ENCODE results near the gene RBM6. TPM values are rescaled to one million over a fixed set of nuclear protein-coding genes. Genes with fewer than 3 reads are reported as not detected.
A peak's percentile ranks its signal among the peaks of the same experiment; 100 is the strongest.

Gene RBM6
- total and polyA plus RNA-seq, 2 experiments from 2014 or later = 31.8 to 53.7 TPM

- H3K9ac ChIP-seq = no peak overlapping the region
- no peaks in the 10 kb centered on the region for H3K9me3 ChIP-seq (ENCODE audit: low read depth)
- H3K4me1 ChIP-seq (ENCODE audit: insufficient read depth) = peaks cover 10% of the 10 kb centered on the region; the same call in 1 of the 2 replicates
- in situ Hi-C loops (cut with MboI) = no loop called here
- H3K4me3 ChIP-seq = no peak overlapping the region
- H4K20me1 ChIP-seq (ENCODE audit: insufficient read depth) = peaks cover 3% of the 10 kb centered on the region; the same call in 1 of the 2 replicates
- no peak overlapping the region for H3K27ac ChIP-seq
- H3K9me2 ChIP-seq (ENCODE audit: insufficient read depth) = no peaks in the 10 kb centered on the region
- no peaks in the 10 kb centered on the region for H3K27me3 ChIP-seq (replicated peaks; ENCODE audit: insufficient read depth)
- no peak for DNase-seq
- WGBS, 2 experiments (ENCODE audit: low coverage in 1 of 2, low lambda C conversion rate in 2 of 2, missing lambda C conversion rate in 2 of 2) = 80 to 86% methylated on average over 2 to 3 of the region's 3 CpGs
- TF ChIP-seq EZH2phosphoT487 (IDR thresholded peaks at IDR 0.05; ENCODE audit: insufficient read depth, low read depth) = no peak
- no peak for TF ChIP-seq EZH2 (IDR thresholded peaks at IDR 0.05; ENCODE audit: insufficient read depth, poor library complexity, severe bottlenecking)
- no peak overlapping the region for H2AFZ ChIP-seq
- H3K36me3 ChIP-seq (ENCODE audit: low read depth) = no peaks in the 10 kb centered on the region
- no peak overlapping the region for H3K4me2 ChIP-seq (ENCODE audit: unreplicated experiment)
- H3K79me2 ChIP-seq (ENCODE audit: insufficient read depth) = peaks cover 100% of the 10 kb centered on the region
- no peaks in the 10 kb centered on the region; the same call in 1 of the 2 replicates for H3F3A ChIP-seq (ENCODE audit: insufficient read depth)
Observed at GRCh38 chr3:49955636-49956035, 15.7 kb downstream of the RBM6 start.

- peaks cover under 1% of the 10 kb centered on the region; the same call in 1 of the 2 replicates for H3K4me1 ChIP-seq (ENCODE audit: insufficient read depth)
- H3K79me2 ChIP-seq (ENCODE audit: insufficient read depth) = peaks cover 97% of the 10 kb centered on the region
- no peak for TF ChIP-seq EZH2phosphoT487 (IDR thresholded peaks at IDR 0.05; ENCODE audit: insufficient read depth, low read depth)
- no peak for TF ChIP-seq EZH2 (IDR thresholded peaks at IDR 0.05; ENCODE audit: insufficient read depth, poor library complexity, severe bottlenecking)
- no peak overlapping the region for H3K4me3 ChIP-seq
- no peaks in the 10 kb centered on the region for H3K9me3 ChIP-seq (ENCODE audit: low read depth)
- H4K20me1 ChIP-seq (ENCODE audit: insufficient read depth) = no peaks in the 10 kb centered on the region; the same call in 1 of the 2 replicates
- no peak overlapping the region for H3K27ac ChIP-seq
- 78 to 95% methylated on average over 1 of the region's 1 CpG for WGBS, 2 experiments (ENCODE audit: low coverage in 1 of 2, low lambda C conversion rate in 2 of 2, missing lambda C conversion rate in 2 of 2)
- no peak overlapping the region for H2AFZ ChIP-seq
- H3F3A ChIP-seq (ENCODE audit: insufficient read depth) = peaks cover 3% of the 10 kb centered on the region; the same call in 1 of the 2 replicates
- in situ Hi-C loops (cut with MboI) = no loop called here
- H3K27me3 ChIP-seq (replicated peaks; ENCODE audit: insufficient read depth) = no peaks in the 10 kb centered on the region
- no peak overlapping the region for H3K9ac ChIP-seq
- no peak overlapping the region for H3K4me2 ChIP-seq (ENCODE audit: unreplicated experiment)
- H3K36me3 ChIP-seq (ENCODE audit: low read depth) = peaks cover 21% of the 10 kb centered on the region
- DNase-seq = no peak
- no peaks in the 10 kb centered on the region for H3K9me2 ChIP-seq (ENCODE audit: insufficient read depth)
Observed at GRCh38 chr3:49966233-49966942, 26.4 kb downstream of the RBM6 start.

DNA sequence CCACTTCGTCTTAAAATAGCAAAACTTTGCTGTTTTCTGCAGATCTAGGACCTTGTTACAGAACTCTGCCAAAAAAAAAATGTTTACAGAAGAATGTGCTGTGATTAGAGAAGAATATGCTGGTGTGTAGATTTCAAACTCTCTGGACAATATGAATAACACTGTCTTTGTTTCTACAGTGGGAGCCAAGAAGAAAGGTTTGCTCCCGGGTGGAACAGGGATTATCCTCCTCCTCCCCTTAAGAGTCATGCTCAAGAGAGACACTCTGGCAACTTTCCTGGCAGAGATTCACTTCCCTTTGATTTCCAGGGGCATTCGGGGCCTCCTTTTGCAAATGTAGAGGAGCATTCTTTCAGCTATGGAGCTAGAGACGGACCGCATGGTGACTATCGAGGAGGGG, 27.3 kb downstream of the RBM6 start:
- no peak overlapping the region for H2AFZ ChIP-seq
- peaks cover 12% of the 10 kb centered on the region; the same call in 1 of the 2 replicates for H3F3A ChIP-seq (ENCODE audit: insufficient read depth)
- H3K27me3 ChIP-seq (replicated peaks; ENCODE audit: insufficient read depth) = no peaks in the 10 kb centered on the region
- H3K9me2 ChIP-seq (ENCODE audit: insufficient read depth) = no peaks in the 10 kb centered on the region
- H3K4me3 ChIP-seq = no peak overlapping the region
- in situ Hi-C loops (cut with MboI) = no loop called here
- H3K4me1 ChIP-seq (ENCODE audit: insufficient read depth) = peaks cover 10% of the 10 kb centered on the region; the same call in 1 of the 2 replicates
- peaks cover 88% of the 10 kb centered on the region for H3K79me2 ChIP-seq (ENCODE audit: insufficient read depth)
- H3K27ac ChIP-seq = no peak overlapping the region
- TF ChIP-seq EZH2phosphoT487 (IDR thresholded peaks at IDR 0.05; ENCODE audit: insufficient read depth, low read depth) (no peak), EZH2 (IDR thresholded peaks at IDR 0.05; ENCODE audit: insufficient read depth, poor library complexity, severe bottlenecking) (no peak)
- peak; percentile 21 for DNase-seq
- H3K4me2 ChIP-seq (ENCODE audit: unreplicated experiment) = no peak overlapping the region
- no peak overlapping the region for H3K9ac ChIP-seq
- no peaks in the 10 kb centered on the region; the same call in 1 of the 2 replicates for H4K20me1 ChIP-seq (ENCODE audit: insufficient read depth)
- whole genome bisulfite sequencing, 2 experiments (ENCODE audit: low coverage in 1 of 2, low lambda C conversion rate in 2 of 2, missing lambda C conversion rate in 2 of 2) = 76 to 80% methylated on average over 6 of the region's 6 CpGs
- peaks cover 20% of the 10 kb centered on the region for H3K36me3 ChIP-seq (ENCODE audit: low read depth)
- H3K9me3 ChIP-seq (ENCODE audit: low read depth) = no peaks in the 10 kb centered on the region

- Histone ChIP-seq H3K4me3 (no peak overlapping the region), H3K9ac (no peak overlapping the region), H3K9me3 (ENCODE audit: low read depth) (no peaks in the 10 kb centered on the region), H4K20me1 (ENCODE audit: insufficient read depth) (no peaks in the 10 kb centered on the region; the same call in 1 of the 2 replicates), H3K4me1 (ENCODE audit: insufficient read depth) (peaks cover 19% of the 10 kb centered on the region), H3K27me3 (replicated peaks; ENCODE audit: insufficient read depth) (no peaks in the 10 kb centered on the region), H3K36me3 (ENCODE audit: low read depth) (peaks cover 15% of the 10 kb centered on the region; the same call in 1 of the 2 replicates), H3K9me2 (ENCODE audit: insufficient read depth) (no peaks in the 10 kb centered on the region), H3K79me2 (ENCODE audit: insufficient read depth) (peaks cover 77% of the 10 kb centered on the region), H3K27ac (no peak overlapping the region), H3K4me2 (ENCODE audit: unreplicated experiment) (no peak overlapping the region), H2AFZ (no peak overlapping the region), H3F3A (ENCODE audit: insufficient read depth) (peaks cover 18% of the 10 kb centered on the region; the same call in 1 of the 2 replicates)
- no peak for DNase-seq
- in situ Hi-C loops (cut with MboI) = no loop called here
- 70% methylated on average over 8 of the region's 8 CpGs for WGBS, 2 experiments (ENCODE audit: low coverage in 1 of 2, low lambda C conversion rate in 2 of 2, missing lambda C conversion rate in 2 of 2)
- TF ChIP-seq EZH2 (IDR thresholded peaks at IDR 0.05; ENCODE audit: insufficient read depth, poor library complexity, severe bottlenecking) (no peak), EZH2phosphoT487 (IDR thresholded peaks at IDR 0.05; ENCODE audit: insufficient read depth, low read depth) (no peak)
Observed at GRCh38 chr3:49968346-49968745, 28.4 kb downstream of the RBM6 start.

Data from GM23248 (cell line).